DND-41 (cell line): ENCODE results near the gene DCUN1D2.

Experiments
- EZH2 ChIP-seq: IDR thresholded peaks from 3 replicates; pipeline ENCODE4 v1.6.1; 2012; ENCODE audit warnings: borderline replicate concordance, low read depth, mild to moderate bottlenecking, moderate library complexity, low read length, inconsistent platforms; ENCODE audit not compliant: severe bottlenecking
- TF ChIP-seq, protein P1 (sequence below): IDR thresholded peaks from 2 replicates; pipeline ENCODE4 v1.5.1; 2012; ENCODE audit warnings: borderline replicate concordance, low read length, moderate library complexity, mild to moderate bottlenecking; ENCODE audit not compliant: poor library complexity, severe bottlenecking; ENCODE audit errors: extremely low read depth

DNA sequence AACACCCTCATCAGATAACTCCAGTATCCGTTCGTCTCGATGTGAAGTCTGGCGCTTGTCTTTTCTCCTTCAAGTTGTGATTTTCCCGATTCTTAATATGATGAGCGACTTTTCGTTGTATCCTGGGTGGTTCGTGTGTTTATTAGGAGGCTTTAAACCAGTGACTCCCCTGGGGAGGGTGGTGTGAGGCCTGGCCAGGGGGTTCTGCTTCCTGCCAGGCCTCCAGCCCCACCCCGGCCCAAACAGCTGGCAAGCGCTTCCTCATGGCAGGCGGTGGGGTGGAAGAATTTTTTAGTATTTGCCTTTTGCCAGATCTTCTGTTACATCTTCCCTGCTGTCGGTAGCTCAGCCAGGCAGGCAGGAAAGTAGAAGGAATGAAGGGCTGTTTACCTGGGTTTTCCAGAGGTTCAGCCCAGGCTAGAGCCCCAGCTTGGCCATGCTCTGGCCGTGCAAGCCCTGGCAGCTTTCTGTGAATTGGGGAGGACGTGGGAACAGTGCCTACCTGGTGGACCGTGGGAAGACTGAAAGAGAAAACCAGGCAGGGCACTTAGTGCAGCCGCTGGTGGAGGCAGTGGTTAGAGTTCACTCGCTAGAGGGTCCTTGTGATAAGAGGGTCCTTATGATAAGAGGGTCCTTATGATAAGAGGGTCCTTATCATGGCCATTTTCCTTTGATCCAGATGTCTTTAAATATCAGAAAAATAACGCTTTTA lies 37.7 kb upstream of the DCUN1D2 start:
- TF ChIP-seq, protein P1, sequence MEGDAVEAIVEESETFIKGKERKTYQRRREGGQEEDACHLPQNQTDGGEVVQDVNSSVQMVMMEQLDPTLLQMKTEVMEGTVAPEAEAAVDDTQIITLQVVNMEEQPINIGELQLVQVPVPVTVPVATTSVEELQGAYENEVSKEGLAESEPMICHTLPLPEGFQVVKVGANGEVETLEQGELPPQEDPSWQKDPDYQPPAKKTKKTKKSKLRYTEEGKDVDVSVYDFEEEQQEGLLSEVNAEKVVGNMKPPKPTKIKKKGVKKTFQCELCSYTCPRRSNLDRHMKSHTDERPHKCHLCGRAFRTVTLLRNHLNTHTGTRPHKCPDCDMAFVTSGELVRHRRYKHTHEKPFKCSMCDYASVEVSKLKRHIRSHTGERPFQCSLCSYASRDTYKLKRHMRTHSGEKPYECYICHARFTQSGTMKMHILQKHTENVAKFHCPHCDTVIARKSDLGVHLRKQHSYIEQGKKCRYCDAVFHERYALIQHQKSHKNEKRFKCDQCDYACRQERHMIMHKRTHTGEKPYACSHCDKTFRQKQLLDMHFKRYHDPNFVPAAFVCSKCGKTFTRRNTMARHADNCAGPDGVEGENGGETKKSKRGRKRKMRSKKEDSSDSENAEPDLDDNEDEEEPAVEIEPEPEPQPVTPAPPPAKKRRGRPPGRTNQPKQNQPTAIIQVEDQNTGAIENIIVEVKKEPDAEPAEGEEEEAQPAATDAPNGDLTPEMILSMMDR: no peak
- TF ChIP-seq EZH2: no peak
